KOPT-K1 (cell line): ENCODE measurements around the gene CHRM4.
A peak's percentile ranks its signal among the peaks of the same experiment; 100 is the strongest.

Experiments
- H3K27ac ChIP-seq: fragments of 200-600 bp; sonication (generic); 2 replicates; pipeline ENCODE4 v1.5.1; 2016; ENCODE audit warnings: antibody characterized with exemption, mild to moderate bottlenecking, low read depth, low read length; ENCODE audit not compliant: poor library complexity, severe bottlenecking
- H3K36me3 ChIP-seq: fragments of 200-600 bp; sonication (generic); 2 replicates; pipeline ENCODE4 v1.5.1; 2017; ENCODE audit warnings: antibody characterized with exemption, mild to moderate bottlenecking, low read length, moderate library complexity; ENCODE audit not compliant: insufficient read depth
- H3K9me3 ChIP-seq: fragments of 200-600 bp; sonication (generic); 2 replicates; pipeline ENCODE4 v1.5.1; 2017; ENCODE audit warnings: antibody characterized with exemption, low read length, mild to moderate bottlenecking; ENCODE audit not compliant: insufficient read depth, poor library complexity, severe bottlenecking

The CHRM4 gene

DNA sequence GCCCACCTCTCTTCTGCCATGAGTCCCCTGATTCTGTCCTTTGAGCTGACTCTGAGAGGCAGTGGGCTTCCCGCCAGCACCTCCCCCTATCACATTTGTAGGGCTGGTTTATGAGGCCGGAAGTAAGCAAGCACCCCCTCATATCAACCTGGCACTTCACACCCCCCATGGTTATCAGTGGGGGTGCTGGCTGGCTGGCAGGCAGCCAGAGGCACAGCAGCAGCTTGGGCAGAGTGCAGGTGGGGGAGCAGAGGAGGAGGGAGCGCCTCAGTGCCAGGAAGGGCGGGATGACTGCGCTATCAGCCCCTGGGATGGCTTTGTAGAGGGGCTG is 22.9 kb upstream of the CHRM4 start:
- peaks cover 57% of the 10 kb centered on the region for H3K36me3 ChIP-seq
- H3K27ac ChIP-seq = peak overlapping the region; percentile 64
- H3K9me3 ChIP-seq = no peaks in the 10 kb centered on the region

DNA sequence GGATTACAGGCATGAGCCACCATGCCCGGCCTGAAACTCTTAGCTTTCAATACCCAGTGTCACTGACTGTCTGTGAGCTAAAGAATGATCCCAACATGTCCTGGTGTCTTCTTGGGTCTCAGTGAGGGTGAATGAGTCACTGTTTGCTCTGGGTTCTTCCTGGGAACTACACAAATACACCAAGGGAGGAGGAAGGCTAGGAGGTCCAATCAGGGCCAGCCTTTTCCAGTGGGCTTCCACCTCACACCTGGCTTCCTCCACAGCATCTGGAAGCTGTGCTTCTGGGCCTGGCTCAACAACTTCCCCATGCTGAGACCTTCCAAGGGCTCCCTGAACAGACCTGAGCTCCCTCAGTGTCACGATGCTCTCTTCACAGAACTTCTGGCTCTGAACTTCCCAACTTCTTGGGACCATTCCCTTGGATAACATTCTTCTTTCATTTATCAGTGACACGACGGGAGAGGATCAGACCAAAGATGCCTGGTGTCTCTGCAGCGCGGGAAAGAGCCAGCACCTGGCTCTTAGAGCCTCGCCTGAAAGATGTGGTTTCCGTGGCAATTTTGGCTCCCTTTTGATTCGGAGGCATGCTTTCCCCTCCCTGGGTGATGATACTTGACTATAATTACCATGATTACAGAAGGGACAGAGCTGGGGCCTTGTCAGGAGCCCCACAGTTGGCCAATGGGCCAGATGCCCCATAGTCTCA is 22.3 kb upstream of the CHRM4 start:
- H3K9me3 ChIP-seq = no peaks in the 10 kb centered on the region
- H3K36me3 ChIP-seq = peaks cover 63% of the 10 kb centered on the region
- peak overlapping the region; percentile 64 for H3K27ac ChIP-seq

- H3K9me3 ChIP-seq = no peaks in the 10 kb centered on the region
- H3K36me3 ChIP-seq = peaks cover 67% of the 10 kb centered on the region
- H3K27ac ChIP-seq = no peak overlapping the region
Measured at GRCh38 chr11:46410021-46410420, 18.4 kb upstream of the CHRM4 start.

DNA sequence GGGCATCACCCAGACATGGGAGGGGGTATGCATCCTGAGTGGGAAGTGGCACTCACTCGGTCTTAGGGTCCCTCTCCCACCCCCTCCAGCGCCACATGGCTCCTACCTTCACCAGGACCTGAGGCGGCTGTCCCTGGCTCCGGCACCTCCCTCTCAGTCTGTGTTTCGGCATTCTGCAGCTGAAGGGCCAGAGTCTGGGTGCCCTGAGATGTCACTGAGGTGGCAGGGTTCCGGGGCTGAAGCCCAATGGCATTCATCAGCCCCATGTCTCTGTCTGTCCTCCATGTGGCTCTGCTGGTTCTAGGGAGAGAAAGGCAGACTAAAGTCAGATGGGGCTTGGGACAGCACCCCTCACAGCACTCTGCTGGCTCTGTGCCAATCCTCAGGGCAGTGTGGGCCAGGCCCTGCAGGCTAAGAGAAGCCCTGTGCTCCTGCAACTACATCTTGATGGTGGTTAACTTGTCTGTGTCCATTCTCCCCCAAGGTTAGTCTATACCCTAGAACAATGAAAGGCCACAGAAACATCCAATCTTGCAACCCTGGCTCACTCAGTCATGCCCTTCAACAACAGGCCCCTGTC is 16.9 kb upstream of the CHRM4 start:
- Histone ChIP-seq H3K9me3 (no peaks in the 10 kb centered on the region), H3K27ac (no peak overlapping the region), H3K36me3 (peaks cover 82% of the 10 kb centered on the region)

DNA sequence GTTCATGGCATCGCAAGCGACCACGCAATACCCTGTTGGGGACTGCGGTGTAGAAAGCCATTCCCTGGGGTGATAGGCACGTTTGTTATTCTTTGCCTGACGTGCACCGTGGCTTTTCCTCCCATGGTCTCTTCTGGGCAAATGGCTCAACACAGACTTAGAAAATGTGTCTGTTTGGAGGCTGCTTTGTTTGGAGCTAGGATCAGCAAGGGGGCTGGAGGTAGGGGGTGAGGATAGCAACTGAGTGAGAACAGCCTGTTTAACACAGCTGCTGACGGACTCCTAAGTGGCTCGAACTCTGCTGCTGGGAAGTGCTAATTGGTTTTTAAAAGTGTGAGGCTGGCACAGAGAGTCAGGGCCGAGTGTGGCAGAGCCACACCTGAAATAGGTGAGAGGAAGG is 16.1 kb upstream of the CHRM4 start:
- peaks cover 84% of the 10 kb centered on the region for H3K36me3 ChIP-seq
- H3K9me3 ChIP-seq = no peaks in the 10 kb centered on the region
- H3K27ac ChIP-seq = no peak overlapping the region

GRCh38 chr11:46404476-46405017 is 13.0 kb upstream of the CHRM4 start:
- peaks cover 79% of the 10 kb centered on the region for H3K36me3 ChIP-seq
- H3K27ac ChIP-seq = no peak overlapping the region
- no peaks in the 10 kb centered on the region for H3K9me3 ChIP-seq

DNA sequence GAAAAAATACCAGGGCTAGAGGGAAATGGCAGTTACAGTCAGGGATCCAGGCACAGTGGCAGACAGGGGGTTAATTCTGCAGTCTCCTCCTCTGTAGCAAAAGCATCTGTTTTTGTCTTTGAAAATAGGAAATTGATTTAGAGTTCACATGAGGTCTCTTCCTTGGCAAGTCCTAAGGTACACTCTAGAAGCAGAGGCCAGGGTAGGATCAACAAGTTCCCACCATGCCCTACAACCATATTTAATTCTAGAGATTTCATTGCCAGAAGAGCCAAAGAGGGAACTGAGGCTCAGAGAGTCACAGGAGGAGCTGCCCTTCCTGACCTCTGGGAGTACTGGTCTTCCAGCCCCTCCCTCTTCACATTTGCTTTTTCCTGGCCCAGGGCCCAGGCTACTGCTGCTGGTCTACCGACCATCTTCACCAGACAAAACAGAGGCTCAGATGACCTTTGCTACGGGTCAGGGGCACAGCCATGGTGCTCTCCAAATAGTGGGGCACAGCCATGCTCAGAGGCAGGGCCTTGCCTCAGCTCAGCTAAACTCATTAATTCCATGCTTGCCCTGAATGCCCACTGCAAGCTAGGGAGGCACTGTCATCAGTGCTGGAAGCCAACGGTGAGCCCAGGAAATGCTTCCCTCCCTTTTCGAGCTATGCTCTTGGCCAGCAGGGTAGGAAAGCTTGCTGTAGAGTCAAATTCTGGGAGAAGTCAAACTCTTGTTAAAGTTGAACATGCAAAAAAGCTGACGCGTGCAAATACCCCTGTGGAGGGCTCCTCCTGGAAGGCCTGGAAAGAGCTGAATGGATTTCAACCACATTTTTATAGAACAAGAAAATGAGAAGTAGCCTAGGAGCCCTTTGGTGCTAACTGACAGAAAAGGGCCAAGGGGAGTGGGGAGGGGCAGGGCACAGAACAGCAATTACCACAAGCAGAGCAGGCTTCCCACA is 11.7 kb upstream of the CHRM4 start:
- Histone ChIP-seq H3K9me3 (no peaks in the 10 kb centered on the region), H3K27ac (no peak overlapping the region), H3K36me3 (peaks cover 66% of the 10 kb centered on the region)

GRCh38 chr11:46397526-46397925 is 6.0 kb upstream of the CHRM4 start:
- Histone ChIP-seq H3K27ac (no peak overlapping the region), H3K9me3 (no peaks in the 10 kb centered on the region), H3K36me3 (peaks cover 41% of the 10 kb centered on the region)

DNA sequence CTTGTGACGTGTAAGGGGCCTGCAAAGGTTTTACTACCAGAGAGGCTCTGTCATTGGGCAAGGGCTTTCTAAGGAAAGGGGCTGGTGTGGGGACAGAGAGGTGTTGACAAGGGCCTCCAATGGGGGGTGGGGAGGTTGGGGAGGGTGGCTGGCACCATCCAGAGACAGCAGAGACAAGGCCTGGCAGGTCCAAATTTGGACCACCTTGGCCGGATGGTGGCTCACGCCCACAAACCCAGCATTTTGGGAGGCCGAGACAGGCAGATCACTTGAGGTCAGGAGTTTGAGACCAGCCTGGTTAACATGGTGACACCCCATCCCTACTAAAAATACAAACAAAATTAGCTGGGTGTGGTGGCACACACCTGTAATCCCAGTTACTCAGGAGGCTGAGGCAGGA is 2.2 kb upstream of the CHRM4 start:
- H3K27ac ChIP-seq = no peak overlapping the region
- no peaks in the 10 kb centered on the region for H3K9me3 ChIP-seq
- H3K36me3 ChIP-seq = peaks cover 26% of the 10 kb centered on the region

GRCh38 chr11:46393231-46393616 is 1.6 kb upstream of the CHRM4 start:
- Histone ChIP-seq H3K9me3 (no peaks in the 10 kb centered on the region), H3K27ac (no peak overlapping the region), H3K36me3 (peaks cover 26% of the 10 kb centered on the region)

- H3K27ac ChIP-seq = no peak overlapping the region
- no peaks in the 10 kb centered on the region for H3K9me3 ChIP-seq
- H3K36me3 ChIP-seq = peaks cover 20% of the 10 kb centered on the region
Measured at GRCh38 chr11:46392421-46393230, 1.1 kb upstream of the CHRM4 start.

DNA sequence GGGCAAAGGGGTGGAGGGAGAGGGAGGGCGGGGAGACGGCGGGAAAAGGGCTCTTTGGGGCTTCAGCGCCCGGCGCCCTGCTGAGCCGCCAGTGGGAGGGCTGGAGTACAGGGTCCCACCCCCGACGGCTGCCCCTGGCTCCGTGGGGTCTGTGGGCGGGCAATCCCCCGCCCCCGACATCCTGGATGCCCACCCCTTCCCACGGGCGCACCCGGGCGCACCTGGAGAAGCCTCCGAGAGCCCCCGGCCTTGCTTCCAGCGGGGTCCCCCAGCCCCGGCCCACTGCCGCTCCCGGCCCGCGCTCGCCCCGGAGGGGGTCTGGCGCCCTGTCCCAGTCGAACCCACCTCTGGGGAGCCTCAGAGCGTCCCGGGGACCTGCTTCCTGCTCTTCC is 394 bp downstream of the CHRM4 start:
- no peak overlapping the region for H3K27ac ChIP-seq
- H3K9me3 ChIP-seq = no peaks in the 10 kb centered on the region
- peaks cover 5% of the 10 kb centered on the region; the same call in 1 of the 2 replicates for H3K36me3 ChIP-seq

- no peaks in the 10 kb centered on the region for H3K36me3 ChIP-seq
- H3K27ac ChIP-seq = no peak overlapping the region
- no peaks in the 10 kb centered on the region for H3K9me3 ChIP-seq
Measured at GRCh38 chr11:46390331-46391171, 1.0 kb downstream of the CHRM4 start.
